GM12878 (cell line): Measurements from ENCODE around the gene NRG3. TPM values are rescaled to one million over a fixed set of nuclear protein-coding genes. Genes with fewer than 3 reads are reported as not detected.

ENCODE experiments used
- ATAC-seq: fragments of 200-7000 bp; cut with Tn5 transposase; 3 replicates; pipeline ENCODE4 v1.9.1; 2020; ENCODE audit warnings: mild to moderate bottlenecking, moderate library complexity
- BruUV-seq: library from RNA; stranded (reverse); fragments of 400-500 nt; replicated peaks from 2 replicates; lab custom pipeline; 2021; lab: Mats Ljungman, UMichigan
- CTCF ChIA-PET: fragments of 300-600 bp; sonication (Branson Sonifier 250); formaldehyde crosslinking; extraction: SDS; loops from one replicate; lab custom pipeline; 2021; ENCODE audit warnings: inconsistent platforms; lab: Yijun Ruan, JAX
- POLR2A ChIA-PET: fragments of 350-600 bp; formaldehyde crosslinking; extraction: SDS; loops from one replicate; lab custom pipeline; 2021; ENCODE audit warnings: inconsistent platforms; lab: Charles Lee
- RAD21 ChIA-PET: fragments of 300-600 bp; sonication (Branson Sonifier 250); formaldehyde crosslinking; loops from one replicate; lab custom pipeline; 2023; ENCODE audit warnings: antibody characterized with exemption; ENCODE audit not compliant: unreplicated experiment; lab: Charles Lee
- SMC1A ChIA-PET: fragments of 300-600 bp; sonication (Branson Sonifier 250); formaldehyde crosslinking; loops from one replicate; lab custom pipeline; 2023; ENCODE audit not compliant: unreplicated experiment, uncharacterized antibody; lab: Charles Lee
- DNase-seq: peaks from one replicate; pipeline ENCODE4 v3.0.0-alpha.2; 2011; ENCODE audit warnings: low read depth, low spot score
- FAIRE-seq: peaks from 3 replicates; lab custom pipeline; 2011; peaks lifted over from hg19 to GRCh38; lab: Jason Lieb, UNC
- H2AFZ ChIP-seq: 2 replicates; pipeline ENCODE4 v1.6.0; 2011; ENCODE audit warnings: low read depth, low read length, control low read depth; ENCODE audit not compliant: control insufficient read depth
- H3K27ac ChIP-seq: 2 replicates; pipeline ENCODE4 v1.5.1; 2011; ENCODE audit warnings: control low read depth; ENCODE audit not compliant: control insufficient read depth, insufficient read depth
- H3K27me3 ChIP-seq, 2 experiments: replicated peaks in 1 of 2; 2 replicates each; pipeline versions ENCODE4 v1.6.0 to v1.6.1; 2011; ENCODE audit warnings: low read length in 1 of 2; ENCODE audit not compliant: control insufficient read depth in 2 of 2, insufficient read depth in 2 of 2
- H3K36me3 ChIP-seq, 2 experiments: 2 replicates each; pipeline ENCODE4 v1.5.1; 2011; ENCODE audit warnings: low read length in 1 of 2; ENCODE audit not compliant: control insufficient read depth in 2 of 2, insufficient read depth in 2 of 2
- H3K4me1 ChIP-seq: 2 replicates; pipeline ENCODE4 v1.6.1; 2011; ENCODE audit warnings: mild to moderate bottlenecking, low read length, moderate library complexity, mixed read lengths; ENCODE audit not compliant: control insufficient read depth, insufficient read depth
- H3K4me2 ChIP-seq: 2 replicates; pipeline ENCODE4 v1.6.0; 2011; ENCODE audit warnings: control low read depth; ENCODE audit not compliant: control insufficient read depth, insufficient read depth
- H3K4me3 ChIP-seq: fragments of 200-600 bp; sonication (generic); 2 replicates; pipeline ENCODE4 v1.5.1; 2016
- H3K79me2 ChIP-seq: 2 replicates; pipeline ENCODE4 v1.6.0; 2011; ENCODE audit warnings: low read length; ENCODE audit not compliant: control insufficient read depth, insufficient read depth
- H3K9ac ChIP-seq: 2 replicates; pipeline ENCODE4 v1.8.0; 2011; ENCODE audit warnings: low read length, control low read depth, mixed read lengths; ENCODE audit not compliant: control insufficient read depth, insufficient read depth
- H3K9me3 ChIP-seq: replicated peaks from 3 replicates; pipeline ENCODE4 v1.5.1; 2011; ENCODE audit warnings: mild to moderate bottlenecking, low read length; ENCODE audit not compliant: control insufficient read depth, insufficient read depth
- H4K20me1 ChIP-seq: 2 replicates; pipeline ENCODE4 v1.6.0; 2011; ENCODE audit not compliant: control insufficient read depth, insufficient read depth
- BCLAF1 ChIP-seq: fragments of 450-650 bp; IDR thresholded peaks from 2 replicates; pipeline ENCODE4 v1.6.1; 2017; ENCODE audit warnings: antibody characterized with exemption, mild to moderate bottlenecking, moderate library complexity
- CBFB ChIP-seq: IDR thresholded peaks from 2 replicates; pipeline ENCODE4 v1.6.1; 2016; ENCODE audit warnings: antibody characterized with exemption, low read depth
- E2F4 ChIP-seq: IDR thresholded peaks from 2 replicates; pipeline ENCODE4 v1.6.1; 2012; ENCODE audit warnings: low read depth, low read length, improper control_type of control experiment
- HDAC2 ChIP-seq: fragments of 200-600 bp; sonication (generic); IDR thresholded peaks from 2 replicates; pipeline ENCODE4 v1.6.1; 2017
- KLF5 ChIP-seq: fragments of 450-650 bp; IDR thresholded peaks from 2 replicates; pipeline ENCODE4 v1.6.1; 2014; ENCODE audit warnings: mild to moderate bottlenecking; ENCODE audit not compliant: partially characterized antibody
- ZNF217 ChIP-seq: fragments of 450-650 bp; IDR thresholded peaks from 2 replicates; pipeline ENCODE4 v1.6.1; 2017; ENCODE audit warnings: antibody characterized with exemption, mild to moderate bottlenecking
- WGBS: methylation state at CpG from one replicate; pipeline ENCODE4 v1.1.6; 2016; ENCODE audit warnings: low lambda C conversion rate; ENCODE audit not compliant: insufficient replicate concordance, insufficient coverage; ENCODE audit errors: missing lambda C conversion rate; 5-methylcytosine and 5-hydroxymethylcytosine counted together
- in situ Hi-C: fragments of 300-500 bp; cut with MboI; formaldehyde crosslinking; loops from 9 replicates; pipeline ENCODE4 v1.14.3; 2018; ENCODE audit warnings: mixed read lengths
- intact Hi-C: fragments of 100-400 bp; cut with micrococcal nuclease; formaldehyde crosslinking; loops from one replicate; pipeline ENCODE4 v1.14.2; 2022; ENCODE audit not compliant: unreplicated experiment
- polyA plus RNA-seq, 11 experiments: library from polyadenylated mRNA; depleted of rRNA in 4 of 11; unstranded in 6 of 11; stranded (reverse) in 5 of 11; fragments of >200 nt; fragmentation: Nextera tagmentation in 4 of 11; fragmentation: Illumina TruSeq in 1 of 11; extraction: Ambion mirVana in 4 of 11; extraction: Trizol in 1 of 11; gene quantifications; 1 replicate in 1 of 11; 2 replicates in 10 of 11; pipeline versions ENCODE4 v1.2.1 to v1.2.3, GENCODE V29; 2011 to 2016; ENCODE audit warnings: inconsistent platforms in 2 of 11, missing spikeins in 2 of 11, low read depth in 1 of 11
- total RNA-seq, 4 experiments: library from RNA; depleted of rRNA in 3 of 4; stranded (reverse); fragments of >200 nt in 3 of 4; fragmentation: Illumina TruSeq in 1 of 4; extraction: Trizol in 1 of 4; gene quantifications; 2 replicates each; pipeline versions ENCODE4 v1.2.1 to v1.2.3, GENCODE V29; 2013 to 2021

NRG3 gene
- total and polyA plus RNA-seq, 10 of the 15 experiments (the other 5 are each of a cell fraction or from before 2014, with no cell fraction given): 0.03 to 0.41 (median 0.17) TPM; not detected in 3

- H3K4me2 ChIP-seq: no peak overlapping the region
- ChIA-PET POLR2A (no interaction called here), SMC1A (no interaction called here), CTCF (no interaction called here), RAD21 (no interaction called here)
- H3K9me3 ChIP-seq: no peaks in the 10 kb centered on the region
- in situ Hi-C loops: no loop called here
- H3K4me3 ChIP-seq: no peak overlapping the region
- H4K20me1 ChIP-seq: no peaks in the 10 kb centered on the region
- BruUV-seq: no TSS peak
- H3K79me2 ChIP-seq: no peaks in the 10 kb centered on the region
- H2AFZ ChIP-seq: no peak overlapping the region
- no peaks in the 10 kb centered on the region for H3K4me1 ChIP-seq
- no peak for ATAC-seq
- no peak for DNase-seq
- no peaks in the 10 kb centered on the region for H3K36me3 ChIP-seq
- TF ChIP-seq CBFB (no peak), E2F4 (no peak), BCLAF1 (no peak), HDAC2 (no peak), KLF5 (no peak), ZNF217 (no peak)
- intact Hi-C loops: no loop called here
- H3K27ac ChIP-seq: no peak overlapping the region
- H3K27me3 ChIP-seq: no peaks in the 10 kb centered on the region
- 0% methylated on average over 1 of the region's 1 CpG for WGBS
- H3K9ac ChIP-seq: no peak overlapping the region
- FAIRE-seq: no peak
These were observed 621.1 kb downstream of the NRG3 start for GRCh38 chr10:82496114-82496513.
